GM13976 (cell line): ENCODE data around the gene HOXD10.

ENCODE experiments used
- DNase-seq: peaks from one replicate; pipeline ENCODE4 v3.0.0; 2012; ENCODE audit warnings: low spot score
- CTCF ChIP-seq: IDR thresholded peaks from 2 replicates; pipeline ENCODE4 v1.5.1; 2012; ENCODE audit warnings: borderline replicate concordance, mild to moderate bottlenecking; ENCODE audit not compliant: insufficient read depth; ENCODE audit errors: extremely low read depth, missing control alignments, control extremely low read depth
- in situ Hi-C: fragments of 300-500 bp; cut with MboI; formaldehyde crosslinking; loops from one replicate; pipeline ENCODE4 v1.12.0; 2022; ENCODE audit warnings: low sequenced_read_pairs, mixed read lengths, inconsistent platforms; ENCODE audit not compliant: unreplicated experiment

Gene HOXD10

GRCh38 chr2:176079285-176079830 lies 37.2 kb upstream of the HOXD10 start:
- no peak for DNase-seq
- in situ Hi-C loops: loop anchor here (10.0 to 25.0 kb wide), 2 partner anchors 385 to 717 kb away; no protein-coding TSS in a partner anchor
- TF ChIP-seq CTCF: no peak

GRCh38 chr2:176079831-176080539 lies 36.6 kb upstream of the HOXD10 start:
- peak; percentile 66 for DNase-seq
- TF ChIP-seq CTCF: peak; percentile 54
- in situ Hi-C loops: loop anchor here (10.0 to 25.0 kb wide), 2 partner anchors 385 to 718 kb away; no protein-coding TSS in a partner anchor

- peak; percentile 34 for DNase-seq
- in situ Hi-C loops: loop anchor here (25.0 kb wide), 1 partner anchor 718 kb away; no protein-coding TSS in a partner anchor
Observed at GRCh38 chr2:176080540-176081375, 35.8 kb upstream of the HOXD10 start.

GRCh38 chr2:176081376-176081836 lies 35.2 kb upstream of the HOXD10 start:
- in situ Hi-C loops: loop anchor here (25.0 kb wide), 1 partner anchor 719 kb away; no protein-coding TSS in a partner anchor

More at GRCh38 chr2:176080540-176081375, 35.8 kb upstream of the HOXD10 start:
- no peak for TF ChIP-seq CTCF

GRCh38 chr2:176081837-176082524 lies 34.6 kb upstream of the HOXD10 start:
- in situ Hi-C loops: loop anchor here (25.0 kb wide), 1 partner anchor 720 kb away; no protein-coding TSS in a partner anchor
- TF ChIP-seq CTCF: no peak
- DNase-seq: peak; percentile 38

More at GRCh38 chr2:176081376-176081836, 35.2 kb upstream of the HOXD10 start:
- DNase-seq: peak; percentile 23
- no peak for TF ChIP-seq CTCF

- TF ChIP-seq CTCF: no peak
- DNase-seq: peak; percentile 18
- in situ Hi-C loops: loop anchor here (25.0 kb wide), 1 partner anchor 720 kb away; no protein-coding TSS in a partner anchor
Observed at GRCh38 chr2:176082525-176082823, 34.1 kb upstream of the HOXD10 start.
